C1 segment of cervical spinal cord (tissue), 14 donors: ENCODE measurements around the gene EXOSC2.
A peak's percentile ranks its signal among the peaks of the same experiment; 100 is the strongest.

Experiments
- DNase-seq, 14 donors: peaks; one replicate each; lab custom pipeline; 2025; lab: John Stamatoyannopoulos, UW

Gene EXOSC2, protein sequence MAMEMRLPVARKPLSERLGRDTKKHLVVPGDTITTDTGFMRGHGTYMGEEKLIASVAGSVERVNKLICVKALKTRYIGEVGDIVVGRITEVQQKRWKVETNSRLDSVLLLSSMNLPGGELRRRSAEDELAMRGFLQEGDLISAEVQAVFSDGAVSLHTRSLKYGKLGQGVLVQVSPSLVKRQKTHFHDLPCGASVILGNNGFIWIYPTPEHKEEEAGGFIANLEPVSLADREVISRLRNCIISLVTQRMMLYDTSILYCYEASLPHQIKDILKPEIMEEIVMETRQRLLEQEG

DNA sequence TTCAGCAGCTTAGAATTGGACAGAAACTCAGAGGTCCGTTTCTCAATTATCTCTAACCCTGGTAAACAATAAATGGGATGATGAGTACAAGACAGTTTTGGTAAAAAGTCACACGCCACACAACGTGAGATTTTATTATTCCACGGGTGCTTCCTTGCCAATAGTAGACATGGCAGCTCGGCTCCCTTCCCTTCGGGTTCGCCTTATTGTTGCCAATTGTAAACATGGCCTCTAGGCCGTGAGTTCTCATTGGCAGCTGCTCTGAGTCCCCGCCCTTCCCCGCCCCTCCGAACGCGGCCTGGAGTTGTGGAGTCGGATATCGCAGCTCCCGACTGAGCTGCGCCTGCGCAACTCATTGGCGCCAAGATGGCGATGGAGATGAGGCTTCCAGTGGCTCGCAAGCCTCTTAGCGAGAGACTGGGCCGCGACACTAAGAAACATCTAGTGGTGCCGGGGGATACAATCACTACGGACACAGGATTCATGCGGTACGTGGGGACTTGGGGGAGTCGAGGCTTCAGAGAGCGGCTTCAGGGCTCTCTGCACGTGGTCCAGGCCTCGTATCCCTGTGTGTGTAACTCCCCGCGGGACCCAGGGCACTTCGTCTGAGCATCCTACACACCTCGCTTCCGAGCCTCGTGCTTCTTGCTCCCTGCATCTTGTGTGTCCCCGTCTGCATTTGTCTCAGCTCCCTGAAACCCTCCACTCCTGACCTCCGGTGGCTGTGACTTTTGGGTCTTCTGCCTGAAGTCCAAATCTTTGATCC lies at the start of gene EXOSC2:
Gene EXOSC2, plus strand, starts transcription at position 355 of the 766 bp plus-strand sequence. Its CDS starts 12 bp downstream, at position 367.
- DNase-seq = peak; percentile 61 to 98 (median 91)

DNA sequence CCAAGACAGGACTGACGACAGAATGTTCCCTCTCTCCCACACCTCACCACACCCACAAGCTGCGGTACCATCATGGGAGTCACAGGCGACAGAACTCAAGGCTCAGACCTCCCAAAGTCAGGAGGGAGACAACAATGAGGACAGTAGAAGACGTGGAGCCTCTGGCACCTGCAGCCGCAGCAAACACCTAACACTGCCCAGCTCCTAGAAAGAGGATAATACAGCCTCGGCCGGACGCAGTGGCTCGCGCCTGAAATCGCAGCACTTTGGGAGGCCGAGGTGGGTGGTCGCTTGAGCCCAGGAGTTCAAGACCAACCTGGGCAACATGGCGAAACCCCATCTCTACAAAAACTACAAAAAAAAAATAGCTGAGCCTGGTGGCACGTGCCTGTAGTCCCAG lies 42.4 kb upstream of the EXOSC2 start:
- no peak for DNase-seq

DNA sequence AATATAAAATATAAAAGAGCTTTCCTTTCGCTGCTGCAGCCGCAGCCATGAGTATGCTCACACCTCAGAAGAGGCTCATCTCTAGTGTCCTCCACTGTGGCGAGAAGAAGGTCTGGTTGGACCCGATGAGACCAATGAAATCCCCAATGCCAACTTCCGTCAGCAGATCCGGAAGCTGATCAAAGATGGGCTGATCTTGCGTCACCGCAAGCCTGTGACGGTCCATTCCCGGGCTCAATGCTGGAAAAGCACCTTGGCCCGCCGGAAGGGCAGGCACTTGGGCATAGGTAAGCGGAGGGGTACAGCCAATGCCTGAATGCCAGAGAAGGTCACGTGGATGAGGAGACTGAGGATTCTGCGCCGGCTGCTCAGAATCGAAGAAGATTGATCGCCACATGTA lies 41.8 kb upstream of the EXOSC2 start:
- DNase-seq = no peak

DNA sequence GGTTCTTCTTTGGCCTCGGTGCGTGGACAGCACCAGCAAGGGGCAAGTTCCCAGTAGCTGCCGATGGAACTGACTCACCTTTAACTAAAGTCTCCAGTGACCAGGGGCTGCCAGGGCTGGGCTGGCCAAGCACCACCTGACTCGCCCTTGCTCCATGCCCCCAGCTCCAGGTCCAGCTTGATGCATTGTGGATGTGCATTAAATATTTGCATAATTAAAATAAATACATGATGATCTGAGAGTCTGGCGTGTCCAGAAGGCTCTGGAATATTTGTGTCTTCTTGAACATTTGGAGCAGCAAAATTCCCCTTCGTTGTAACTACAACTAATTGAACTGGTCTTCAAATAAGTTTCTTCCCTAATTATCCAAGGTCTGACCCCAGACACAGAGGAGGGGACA lies 38.7 kb upstream of the EXOSC2 start:
- no peak for DNase-seq

DNA sequence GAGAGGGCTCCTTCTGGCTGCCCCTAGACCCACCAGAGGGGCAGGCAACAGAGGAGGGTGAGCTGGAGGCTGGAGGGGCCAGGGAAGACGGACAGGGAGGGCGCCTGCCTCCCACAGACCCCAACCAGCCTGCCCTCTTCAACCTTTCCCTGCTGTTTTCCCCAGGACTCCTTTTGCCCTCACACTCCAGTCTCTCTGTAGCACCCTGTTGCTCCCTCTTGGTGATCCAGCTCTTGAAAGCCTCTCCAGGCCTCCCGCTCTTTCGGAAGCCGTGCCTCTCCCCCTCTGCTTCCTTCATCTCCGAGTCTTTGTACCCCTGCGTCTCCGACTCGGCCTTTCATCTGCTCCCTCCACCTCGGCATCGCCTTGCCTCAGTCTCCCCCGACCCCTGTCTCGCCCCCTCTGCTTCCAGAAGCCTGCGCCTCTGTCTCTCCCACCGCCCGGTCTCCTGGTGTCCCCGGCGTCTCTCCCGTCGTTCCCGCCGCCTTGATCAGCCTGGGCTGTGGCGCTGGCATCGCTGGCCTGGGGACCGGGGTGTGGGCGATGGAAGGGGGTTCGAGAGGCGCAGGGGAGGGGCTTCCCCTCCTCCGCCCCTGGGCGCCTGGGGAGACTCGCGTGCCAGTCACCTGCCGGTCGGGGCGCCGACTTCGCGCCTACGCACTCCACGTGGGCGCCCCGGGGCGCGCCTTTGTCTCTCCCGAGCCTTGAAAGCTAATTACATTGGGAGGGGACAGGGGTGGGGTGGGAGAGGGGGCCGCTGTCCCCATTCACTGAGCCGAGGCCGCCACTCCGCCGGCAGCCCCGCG lies 34.5 kb upstream of the EXOSC2 start:
- DNase-seq = no peak

DNA sequence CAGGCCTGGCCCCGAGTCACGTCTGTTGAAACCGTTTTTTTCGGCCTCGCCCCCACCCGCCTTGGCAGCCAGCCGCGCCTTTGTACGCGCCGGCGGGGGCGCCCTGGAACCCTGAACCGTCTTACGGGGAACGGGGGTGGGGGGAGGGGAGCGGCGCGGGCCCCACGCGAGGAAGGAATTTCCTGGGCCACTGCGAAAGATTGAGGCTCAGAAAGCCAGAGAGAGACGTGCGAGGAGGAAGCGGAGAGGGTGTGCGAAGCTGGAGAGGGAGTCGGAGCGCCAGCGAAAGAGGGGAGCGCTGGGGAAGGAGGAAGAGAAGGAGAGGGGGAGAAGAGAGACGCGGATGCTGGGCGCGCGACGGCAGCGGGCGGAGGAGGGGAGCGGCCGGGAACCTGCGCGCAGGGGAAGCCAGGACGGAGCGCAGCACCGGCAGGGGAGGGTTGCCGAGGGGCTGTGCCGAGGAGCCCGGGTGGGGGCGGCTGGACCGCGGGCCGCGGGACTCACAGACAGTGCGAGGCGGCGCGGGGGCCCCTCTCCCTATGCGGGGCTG lies 33.8 kb upstream of the EXOSC2 start:
- DNase-seq = no peak

DNA sequence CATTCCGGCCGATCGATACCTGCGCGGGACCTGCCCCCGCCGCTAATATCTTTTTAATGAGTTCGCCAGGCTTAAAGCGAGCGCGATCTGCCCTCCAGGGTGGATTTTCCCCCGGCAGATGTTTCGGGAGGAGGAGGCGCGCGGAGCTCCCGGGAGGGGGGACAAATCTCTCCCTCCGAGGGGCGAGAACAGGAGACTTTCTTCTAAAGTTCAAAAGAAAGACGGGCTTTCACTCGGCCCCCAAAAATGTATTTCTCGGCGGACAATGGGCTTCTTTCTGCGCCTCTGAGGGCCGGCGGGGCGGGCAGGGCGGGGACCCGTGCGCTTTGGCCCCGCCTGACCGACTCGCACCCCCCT lies 33.3 kb upstream of the EXOSC2 start:
- no peak for DNase-seq

DNA sequence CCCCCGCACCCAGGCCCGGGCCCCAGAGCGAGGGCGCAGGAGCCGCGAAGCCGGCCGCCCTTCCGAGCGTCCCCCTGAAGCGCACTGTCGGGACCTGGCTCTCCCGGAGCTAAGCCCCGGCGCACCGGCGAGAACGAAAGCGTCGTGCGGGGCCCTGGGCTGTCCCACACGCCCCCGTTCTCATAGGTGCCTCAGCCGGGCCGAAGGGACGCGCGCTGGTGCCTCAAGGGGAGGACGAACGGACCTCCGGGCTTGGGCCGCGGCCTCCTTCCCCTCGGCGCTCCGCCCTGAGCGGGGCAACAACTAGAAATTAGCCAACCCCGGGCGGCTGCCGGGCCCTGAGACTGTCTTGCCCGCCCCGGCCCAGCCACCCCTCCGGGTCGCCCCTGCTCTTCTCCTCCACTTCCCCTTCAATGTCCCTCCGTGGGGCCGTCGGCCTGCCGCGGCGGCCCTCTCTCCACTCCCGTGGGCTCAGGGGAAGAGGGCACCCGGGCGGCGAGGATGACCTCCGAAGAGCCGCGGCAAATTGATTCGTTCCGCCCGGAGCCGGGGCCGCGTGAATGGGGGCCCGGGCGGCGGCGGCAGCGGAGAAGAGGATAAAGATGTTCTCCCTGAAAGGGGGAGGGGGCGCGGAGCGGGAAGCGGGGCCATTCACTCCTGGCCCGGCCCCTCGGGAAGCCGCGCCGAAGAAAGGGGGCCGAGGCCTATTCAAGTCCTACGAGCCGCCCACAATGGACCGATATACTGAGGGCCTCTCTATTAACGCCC lies 32.7 kb upstream of the EXOSC2 start:
- DNase-seq = no peak

DNA sequence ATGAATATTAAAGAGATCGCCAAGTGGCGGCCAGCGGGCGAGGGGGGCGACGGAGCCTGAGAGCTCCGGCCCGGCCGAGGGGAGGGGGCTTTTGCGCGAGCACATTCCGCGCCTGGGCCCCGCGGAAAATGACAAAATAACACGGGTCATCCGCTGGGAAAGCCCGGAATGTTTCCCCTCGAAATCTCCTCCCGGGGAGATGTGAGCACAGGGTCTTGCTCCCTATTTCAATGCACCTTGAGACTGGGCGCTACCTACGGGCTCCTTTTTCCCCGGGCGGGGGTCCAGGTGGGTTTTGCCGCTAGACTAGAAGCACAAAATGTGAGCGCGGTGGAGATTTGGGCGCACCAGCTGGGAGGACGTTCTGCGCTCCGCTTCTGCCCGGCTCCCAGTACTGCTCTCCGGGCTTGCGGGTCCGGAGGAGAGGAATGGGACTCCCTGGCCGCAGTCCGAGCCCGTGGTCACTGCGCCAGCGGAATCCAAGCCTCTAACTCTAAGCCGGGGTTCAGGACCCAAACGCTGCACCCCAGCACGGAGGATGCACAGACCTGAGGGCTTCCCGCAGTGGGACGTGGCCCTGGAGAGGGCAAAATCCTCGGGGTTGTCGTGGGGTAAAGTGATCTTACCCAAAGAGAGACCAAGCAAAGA lies 32.0 kb upstream of the EXOSC2 start:
- DNase-seq = no peak

DNA sequence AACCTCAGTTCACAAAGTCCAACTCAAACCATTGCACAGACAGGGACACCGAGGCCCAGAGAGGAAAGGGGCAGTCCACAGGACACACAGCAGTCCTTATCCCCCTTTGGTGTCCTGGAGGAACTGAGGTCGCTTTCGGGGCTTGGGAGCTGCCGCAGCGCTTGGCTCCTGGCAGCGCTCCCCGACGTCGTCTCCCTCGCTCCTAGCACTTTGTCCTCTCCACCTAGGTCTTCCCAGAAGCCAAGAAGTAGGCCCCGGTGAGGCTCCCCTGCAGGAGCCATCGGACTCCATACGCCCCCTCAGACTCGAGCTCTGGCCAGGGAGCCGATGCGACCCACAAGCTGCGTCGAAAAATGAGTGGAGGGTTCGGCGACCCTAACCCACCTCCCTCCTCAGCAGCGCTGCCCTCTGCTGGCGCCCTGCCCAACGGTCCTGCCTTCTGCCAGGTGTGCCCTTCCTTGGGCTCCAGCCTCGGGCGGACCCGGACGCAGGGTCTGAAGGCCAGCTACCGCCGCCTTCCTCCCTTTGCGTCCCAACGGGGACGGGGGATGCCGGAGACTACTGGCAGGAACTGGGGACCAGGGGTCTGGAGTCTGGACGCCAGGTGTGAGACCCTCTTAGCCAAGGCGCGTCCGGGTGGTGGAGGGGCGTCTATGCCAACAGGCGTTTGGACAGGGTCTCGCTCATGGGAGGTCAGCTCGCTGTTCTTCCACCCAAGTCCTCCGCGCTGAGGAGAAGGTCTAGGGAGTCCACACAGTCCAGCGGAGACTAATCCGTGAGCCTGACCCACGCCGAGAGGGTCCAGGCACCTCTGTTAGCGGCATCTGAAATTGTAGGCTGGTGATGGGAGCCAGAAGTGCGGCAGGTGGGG lies 31.2 kb upstream of the EXOSC2 start:
- no peak for DNase-seq

DNA sequence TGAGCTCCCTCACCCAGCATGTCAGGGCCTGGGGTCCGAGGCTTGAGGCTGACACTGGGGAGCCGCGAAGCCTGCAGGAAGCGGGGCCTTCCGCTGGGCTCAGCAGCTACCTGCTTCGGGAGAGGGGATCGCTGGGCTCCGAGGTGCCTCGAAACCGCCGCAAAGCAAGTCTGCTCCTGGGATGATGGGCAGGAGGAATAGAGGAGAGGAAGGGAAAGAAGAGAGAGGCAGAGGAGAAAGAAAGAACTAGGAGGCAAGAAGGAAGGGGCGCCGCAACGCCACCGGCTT lies 30.7 kb upstream of the EXOSC2 start:
- DNase-seq = no peak

DNA sequence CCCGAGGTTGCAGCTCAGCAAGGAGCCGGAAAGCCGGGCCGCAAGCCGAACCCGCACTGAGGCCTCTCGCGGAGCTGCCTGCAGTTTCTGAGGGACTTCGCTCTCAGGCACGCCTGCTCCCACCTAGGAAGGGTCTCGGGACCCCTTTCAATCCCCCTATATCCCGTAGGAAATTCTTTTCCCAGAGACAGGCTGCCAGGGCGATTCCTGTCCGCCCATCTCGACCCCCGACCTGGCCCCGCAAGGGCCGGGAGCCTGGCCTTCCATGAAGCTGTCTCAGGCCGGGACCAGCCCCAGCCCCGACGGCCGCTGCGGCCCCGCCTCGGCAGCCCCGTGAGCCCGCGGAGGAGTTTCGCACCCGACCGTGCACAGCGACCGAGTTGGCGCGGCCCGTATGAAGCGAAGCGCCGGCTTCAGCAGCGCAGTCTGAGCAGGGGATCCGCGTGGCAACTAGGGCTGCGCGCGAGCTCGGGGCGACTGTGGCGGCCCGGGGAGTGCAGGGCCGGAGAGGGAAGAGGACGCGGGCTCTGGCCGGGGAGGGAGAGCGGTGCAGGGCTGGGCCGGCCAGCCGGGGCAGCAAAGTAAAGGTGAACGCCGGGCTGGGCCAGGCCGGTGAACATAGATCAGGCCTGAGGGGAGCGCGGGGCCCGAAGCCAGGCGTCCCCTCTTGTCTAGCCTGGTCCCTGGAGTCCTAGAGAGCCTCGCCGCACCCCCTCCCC lies 30.2 kb upstream of the EXOSC2 start:
- DNase-seq = no peak

DNA sequence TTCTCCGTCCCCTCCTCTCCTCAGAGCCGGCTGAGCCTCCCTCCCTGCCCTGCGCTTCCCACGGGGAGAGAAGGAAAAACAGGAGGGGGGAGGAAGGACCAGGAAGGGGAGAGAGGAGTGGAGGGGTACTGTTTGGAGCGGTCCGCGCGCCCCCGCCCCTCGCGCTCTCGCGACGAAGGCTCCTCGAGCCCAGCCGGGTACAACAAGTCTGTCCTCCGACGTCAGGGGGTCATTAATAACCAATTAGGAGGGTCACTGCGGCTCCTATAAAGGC lies 29.7 kb upstream of the EXOSC2 start:
- DNase-seq = no peak

DNA sequence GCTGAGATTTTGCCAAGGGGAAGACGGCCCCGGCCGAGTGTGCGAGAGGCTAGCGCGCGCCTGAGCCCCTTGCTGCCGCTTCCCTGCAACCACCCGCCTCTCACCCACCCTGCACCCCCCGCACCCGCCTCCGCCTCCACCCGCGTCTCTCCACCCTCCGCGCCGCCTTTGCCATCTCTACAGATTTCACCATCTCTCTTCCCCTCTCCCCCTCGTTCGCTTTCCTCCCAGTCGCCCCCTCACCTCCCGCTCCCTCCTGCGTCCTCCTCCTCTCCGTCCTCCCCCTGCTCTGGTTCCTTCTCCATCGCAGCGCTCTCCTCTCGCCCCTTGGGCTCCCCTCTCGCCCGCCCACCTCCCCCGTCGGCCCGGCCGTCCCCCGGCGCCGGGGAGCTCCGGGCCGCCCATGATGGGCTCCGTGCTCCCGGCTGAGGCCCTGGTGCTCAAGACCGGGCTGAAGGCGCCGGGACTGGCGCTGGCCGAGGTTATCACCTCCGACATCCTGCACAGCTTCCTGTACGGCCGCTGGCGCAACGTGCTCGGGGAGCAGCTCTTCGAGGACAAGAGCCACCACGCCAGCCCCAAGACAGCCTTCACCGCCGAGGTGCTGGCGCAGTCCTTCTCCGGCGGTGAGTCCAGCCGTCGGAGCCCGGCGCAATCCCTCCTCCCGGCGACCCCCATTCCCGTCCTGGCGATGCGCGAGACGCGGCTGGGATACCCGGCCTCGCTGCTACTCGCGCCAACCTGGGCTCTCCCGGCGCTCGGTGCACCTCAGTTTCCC lies 29.1 kb upstream of the EXOSC2 start, which contains the start of gene PRDM12:
Gene PRDM12, plus strand, starts transcription at position 344 of the 778 bp plus-strand sequence. Its CDS starts 60 bp downstream, at position 404.
- DNase-seq = no peak

DNA sequence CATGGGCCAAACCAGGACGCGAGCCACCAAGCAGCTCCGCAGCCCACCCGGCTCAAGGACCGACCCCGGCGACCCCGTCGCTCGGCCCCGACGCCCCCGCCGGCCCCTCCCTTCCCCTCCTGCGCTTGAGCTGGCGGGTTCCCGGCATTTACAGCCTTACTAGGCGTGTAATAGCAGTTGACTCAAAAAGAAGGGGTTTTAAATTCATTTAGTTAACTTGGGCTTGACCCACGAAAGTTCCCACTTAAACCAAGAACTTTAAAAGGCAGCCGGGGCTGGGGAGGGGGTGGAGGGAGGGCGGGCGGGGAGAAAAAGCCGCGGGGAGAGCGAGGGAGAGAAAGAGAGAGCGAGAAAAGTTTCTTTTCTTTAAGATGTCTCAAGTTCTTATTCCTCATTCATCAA lies 28.6 kb upstream of the EXOSC2 start:
- DNase-seq = no peak

DNA sequence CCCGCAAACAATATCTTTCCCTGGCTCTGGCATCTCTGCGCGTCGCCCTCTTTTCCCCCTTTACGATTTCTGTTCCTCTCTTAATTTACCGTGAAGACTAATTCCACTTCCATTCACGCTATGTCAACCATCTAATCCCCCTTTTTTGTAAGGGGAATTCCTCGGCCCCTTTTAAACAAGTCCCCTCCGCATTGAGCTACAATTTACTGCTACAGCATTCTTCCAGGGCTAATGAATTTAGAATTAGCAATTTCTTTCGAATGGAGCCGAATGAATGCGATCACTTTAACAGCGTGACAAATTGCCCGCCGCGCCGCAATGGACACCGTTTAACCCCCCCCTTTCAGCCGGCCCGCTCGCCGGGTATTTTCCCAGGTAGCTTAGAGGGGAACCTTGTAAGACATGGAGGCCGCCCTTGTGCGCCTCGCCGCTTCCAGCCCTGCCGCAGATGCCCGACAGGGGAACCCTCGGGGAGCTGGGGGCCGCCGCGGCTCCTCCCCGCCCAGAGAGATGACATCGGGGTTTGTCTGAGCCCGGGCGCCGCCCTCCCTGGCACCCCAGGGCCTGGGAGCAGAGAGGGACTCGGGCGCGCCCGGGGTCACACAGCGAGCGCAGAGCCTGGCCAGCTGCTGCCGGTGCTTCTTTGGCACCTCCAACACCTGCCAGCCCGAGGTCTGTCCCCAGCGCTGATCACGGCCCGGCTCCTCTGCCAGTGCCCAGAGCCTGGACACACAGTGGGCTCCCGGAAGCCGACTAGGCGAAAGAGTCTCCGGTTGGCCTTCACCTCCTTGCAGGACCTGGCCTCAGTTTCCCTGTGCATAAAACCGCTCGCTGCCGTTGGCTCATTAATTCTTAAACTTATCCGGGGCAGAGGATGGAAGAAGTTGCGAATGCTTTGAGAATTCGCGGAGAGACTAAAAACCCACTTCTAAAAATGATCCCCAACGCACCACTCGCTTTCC lies 27.9 kb upstream of the EXOSC2 start:
- DNase-seq = no peak

DNA sequence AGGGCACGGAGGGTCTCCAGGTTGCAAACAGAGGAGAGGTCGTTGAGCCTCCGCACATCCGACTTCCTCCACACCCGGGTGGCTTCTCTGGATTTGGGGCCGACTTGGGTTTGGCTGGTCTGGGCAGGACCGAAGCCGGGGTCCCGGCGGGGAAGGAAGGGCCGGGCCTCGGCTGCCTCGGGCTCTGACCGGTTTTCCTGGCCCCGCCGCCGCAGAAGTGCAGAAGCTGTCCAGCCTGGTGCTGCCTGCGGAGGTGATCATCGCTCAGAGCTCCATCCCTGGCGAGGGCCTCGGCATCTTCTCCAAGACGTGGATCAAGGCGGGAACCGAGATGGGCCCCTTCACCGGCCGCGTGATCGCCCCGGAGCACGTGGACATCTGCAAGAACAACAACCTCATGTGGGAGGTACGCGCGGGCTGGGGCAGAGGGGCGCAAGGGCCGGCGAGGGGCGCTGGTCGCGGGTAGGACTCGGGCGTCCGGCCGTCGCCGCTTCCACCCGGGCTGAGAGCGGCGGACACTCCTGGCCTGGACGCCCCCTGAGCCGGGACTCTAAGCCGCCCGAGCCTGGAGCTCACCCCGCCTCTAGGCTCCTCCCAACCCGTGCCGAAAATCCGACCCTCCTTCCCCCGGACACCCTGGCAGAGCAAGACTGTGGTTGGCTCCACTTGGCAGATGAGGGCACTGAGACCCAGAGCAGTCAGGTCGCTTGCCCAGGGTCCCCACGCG lies 27.0 kb upstream of the EXOSC2 start:
- DNase-seq = no peak
